Brain pericyte (primary cell): ENCODE measurements around the gene POLD1.
"Not testable (repeated sequence)": the region's sequence is repeated elsewhere in the genome, so short reads cannot be mapped to it uniquely, and the experiment has no call there.

Experiments used
- DNase-seq: peaks from one replicate; pipeline ENCODE4 v3.0.0-alpha.2; 2012; ENCODE audit warnings: low read depth, low spot score

POLD1 gene

GRCh38 chr19:50390952-50391351 lies 6.8 kb downstream of the POLD1 start:
- not testable (repeated sequence) for DNase-seq

DNA sequence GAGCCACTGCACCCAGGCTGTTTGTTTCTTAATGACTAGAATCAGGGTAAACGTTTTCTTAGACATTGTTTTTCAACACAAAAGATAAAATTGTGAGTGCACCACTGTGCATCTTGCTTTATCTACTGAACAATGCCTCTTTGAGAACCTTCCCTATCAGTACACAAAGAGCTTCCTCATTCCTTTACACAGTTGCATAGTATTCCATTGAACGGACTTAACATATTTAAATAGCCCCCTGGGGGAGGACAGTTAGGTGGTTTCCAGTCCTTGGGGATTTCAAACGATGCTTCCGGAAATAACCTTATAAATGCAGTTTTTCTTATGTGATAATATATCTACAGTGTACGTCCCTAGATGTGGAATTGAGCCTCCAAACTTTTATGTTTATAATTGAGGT lies 8.6 kb downstream of the POLD1 start:
- no peak for DNase-seq

DNA sequence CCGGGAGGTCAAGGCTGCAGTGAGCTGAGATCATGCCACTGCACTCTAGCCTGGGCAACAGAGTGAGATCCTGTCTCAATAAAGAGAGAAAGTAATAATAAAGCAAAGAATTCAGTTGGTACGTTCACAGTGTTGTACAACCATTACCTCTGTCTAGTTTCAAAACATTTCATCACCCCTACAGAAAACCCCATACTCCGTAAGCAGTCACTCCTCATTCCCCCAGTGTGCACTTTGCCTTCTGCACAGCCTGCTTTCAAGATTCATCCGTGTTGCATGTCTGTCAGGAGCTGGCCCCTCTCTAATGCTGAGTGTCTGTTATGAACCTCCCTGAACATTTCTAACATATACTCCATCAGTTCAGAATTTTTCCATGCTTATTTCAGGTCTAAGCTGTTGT lies 9.4 kb downstream of the POLD1 start:
- no peak for DNase-seq

DNA sequence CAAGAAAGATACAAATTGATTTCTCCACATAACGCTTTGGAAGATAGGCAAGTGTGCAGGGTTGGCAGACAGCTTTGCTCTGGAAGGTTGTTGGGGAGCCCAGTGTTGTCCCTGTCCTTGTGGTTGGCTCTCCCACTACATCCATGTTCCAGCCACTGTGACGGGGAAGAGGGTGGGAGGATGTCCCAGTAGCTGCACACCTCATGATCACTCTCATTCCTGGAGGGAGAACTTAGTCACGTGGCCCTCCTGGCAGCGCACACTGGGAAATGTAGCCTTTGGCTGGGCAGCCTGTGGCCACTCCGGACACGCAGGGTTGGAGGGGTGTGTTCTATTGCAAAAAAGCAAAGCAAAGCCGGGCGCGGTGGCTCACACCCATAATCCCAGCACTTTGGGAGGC lies 9.9 kb downstream of the POLD1 start:
- no peak for DNase-seq

GRCh38 chr19:50398675-50399367 lies 14.7 kb downstream of the POLD1 start:
- DNase-seq, result no peak

GRCh38 chr19:50399368-50399745 lies 15.2 kb downstream of the POLD1 start:
- no peak for DNase-seq

- no peak for DNase-seq
Measured at GRCh38 chr19:50401605-50402450, 17.7 kb downstream of the POLD1 start.

GRCh38 chr19:50402544-50403301 lies 18.6 kb downstream of the POLD1 start:
- DNase-seq, result no peak

GRCh38 chr19:50406156-50406820 lies 22.1 kb downstream of the POLD1 start:
- DNase-seq, result no peak

DNA sequence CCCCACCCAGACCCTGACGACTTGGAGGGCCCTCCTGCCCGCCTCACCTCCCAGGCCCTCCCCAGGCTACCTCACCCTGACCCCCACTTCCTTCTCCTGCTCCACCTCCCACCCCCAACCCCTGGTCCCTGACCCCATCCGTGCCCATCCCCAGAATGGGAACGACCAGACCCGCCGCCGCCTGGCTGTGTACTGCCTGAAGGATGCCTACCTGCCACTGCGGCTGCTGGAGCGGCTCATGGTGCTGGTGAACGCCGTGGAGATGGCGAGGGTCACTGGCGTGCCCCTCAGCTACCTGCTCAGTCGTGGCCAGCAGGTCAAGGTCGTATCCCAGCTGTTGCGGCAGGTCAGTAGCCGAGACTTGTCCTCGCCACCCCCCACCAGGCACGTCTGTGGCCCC lies 22.7 kb downstream of the POLD1 start:
- no peak for DNase-seq

- no peak for DNase-seq
Measured at GRCh38 chr19:50409347-50409746, 25.2 kb downstream of the POLD1 start.

DNA sequence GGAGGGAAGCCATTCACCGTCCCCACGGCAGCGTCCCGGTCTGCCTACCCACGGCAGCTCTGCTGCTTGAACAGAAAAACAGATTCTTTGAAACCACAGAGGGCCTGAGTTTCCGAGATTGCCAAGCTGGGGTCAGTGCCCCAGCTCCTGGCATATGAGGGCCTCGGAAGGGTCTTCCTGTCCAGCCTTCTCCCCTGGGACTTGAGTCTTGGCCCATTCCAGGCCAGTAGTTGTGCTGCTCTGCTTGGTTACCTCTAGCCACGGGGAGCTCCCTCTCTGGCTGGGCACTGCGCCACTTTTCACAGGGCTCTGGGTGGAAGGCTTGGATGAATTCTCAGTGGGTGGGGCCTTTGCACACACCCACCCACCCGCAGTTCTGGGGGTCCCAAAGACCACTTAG lies 26.0 kb downstream of the POLD1 start:
- DNase-seq, result no peak

- no peak for DNase-seq
Measured at GRCh38 chr19:50412419-50412818, 28.3 kb downstream of the POLD1 start.

DNA sequence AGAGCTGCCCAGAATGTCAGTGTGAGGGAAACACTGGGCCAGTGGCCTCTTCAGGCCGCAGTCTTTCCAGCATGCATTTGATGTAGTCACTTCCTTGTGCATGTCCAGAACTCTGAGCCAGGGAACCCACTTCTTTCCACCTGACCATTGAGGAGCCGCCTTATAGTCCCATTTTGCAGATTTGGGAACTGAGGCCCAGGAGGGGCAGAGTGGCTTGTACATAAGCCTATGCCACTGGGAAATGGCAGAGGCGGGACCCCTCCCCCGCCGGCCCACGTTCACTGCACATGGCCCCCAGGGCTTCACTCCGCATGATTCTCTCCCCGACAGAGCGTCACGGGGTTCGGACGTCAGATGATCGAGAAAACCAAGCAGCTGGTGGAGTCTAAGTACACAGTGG lies 28.9 kb downstream of the POLD1 start:
- DNase-seq, result no peak

GRCh38 chr19:50413531-50413930 lies 29.4 kb downstream of the POLD1 start:
- no peak for DNase-seq

DNA sequence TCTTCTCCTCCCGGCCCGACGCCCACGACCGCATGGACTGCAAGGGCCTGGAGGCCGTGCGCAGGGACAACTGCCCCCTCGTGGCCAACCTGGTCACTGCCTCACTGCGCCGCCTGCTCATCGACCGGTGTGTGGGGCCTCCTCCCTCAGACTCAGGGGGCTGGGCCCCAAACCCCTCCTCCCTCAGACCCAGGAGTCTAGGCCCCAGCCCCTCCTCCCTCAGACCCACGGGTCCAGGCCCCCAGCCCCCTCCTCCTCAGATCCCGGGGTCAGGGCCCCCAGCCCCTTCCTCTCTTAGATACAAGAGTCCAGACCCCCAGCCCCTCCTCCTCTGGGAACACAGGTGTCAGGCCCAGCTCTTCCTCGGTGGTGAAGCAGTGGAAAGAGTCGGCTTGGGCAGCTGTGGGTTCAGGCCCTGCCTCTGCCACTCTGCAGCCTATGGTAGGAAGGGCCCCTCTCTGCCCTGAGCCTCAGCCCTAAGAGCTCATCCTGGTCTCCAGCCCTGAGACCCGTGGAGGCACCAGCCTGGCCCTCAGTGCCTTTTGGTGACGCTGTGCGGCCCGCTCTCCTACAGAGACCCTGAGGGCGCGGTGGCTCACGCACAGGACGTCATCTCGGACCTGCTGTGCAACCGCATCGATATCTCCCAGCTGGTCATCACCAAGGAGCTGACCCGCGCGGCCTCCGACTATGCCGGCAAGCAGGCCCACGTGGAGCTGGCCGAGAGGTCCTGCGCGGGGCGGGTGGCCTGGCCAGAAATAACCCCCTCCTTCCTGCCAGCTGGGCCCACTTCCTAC lies 30.9 kb downstream of the POLD1 start:
- no peak for DNase-seq

DNA sequence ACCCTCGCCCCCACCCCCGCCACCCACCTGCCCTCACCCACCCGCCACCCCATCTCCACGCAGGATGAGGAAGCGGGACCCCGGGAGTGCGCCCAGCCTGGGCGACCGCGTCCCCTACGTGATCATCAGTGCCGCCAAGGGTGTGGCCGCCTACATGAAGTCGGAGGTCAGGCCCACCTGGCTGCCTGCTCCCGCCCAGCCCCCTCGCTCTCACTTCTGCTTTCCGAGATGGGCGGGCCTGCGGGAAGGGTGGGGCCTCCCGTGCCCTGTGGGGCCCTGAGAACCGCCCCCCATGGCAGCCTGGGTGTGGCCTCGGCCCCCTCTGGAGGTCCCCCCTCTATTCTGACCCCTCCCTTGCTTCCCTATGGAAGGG lies 31.5 kb downstream of the POLD1 start:
- no peak for DNase-seq

DNA sequence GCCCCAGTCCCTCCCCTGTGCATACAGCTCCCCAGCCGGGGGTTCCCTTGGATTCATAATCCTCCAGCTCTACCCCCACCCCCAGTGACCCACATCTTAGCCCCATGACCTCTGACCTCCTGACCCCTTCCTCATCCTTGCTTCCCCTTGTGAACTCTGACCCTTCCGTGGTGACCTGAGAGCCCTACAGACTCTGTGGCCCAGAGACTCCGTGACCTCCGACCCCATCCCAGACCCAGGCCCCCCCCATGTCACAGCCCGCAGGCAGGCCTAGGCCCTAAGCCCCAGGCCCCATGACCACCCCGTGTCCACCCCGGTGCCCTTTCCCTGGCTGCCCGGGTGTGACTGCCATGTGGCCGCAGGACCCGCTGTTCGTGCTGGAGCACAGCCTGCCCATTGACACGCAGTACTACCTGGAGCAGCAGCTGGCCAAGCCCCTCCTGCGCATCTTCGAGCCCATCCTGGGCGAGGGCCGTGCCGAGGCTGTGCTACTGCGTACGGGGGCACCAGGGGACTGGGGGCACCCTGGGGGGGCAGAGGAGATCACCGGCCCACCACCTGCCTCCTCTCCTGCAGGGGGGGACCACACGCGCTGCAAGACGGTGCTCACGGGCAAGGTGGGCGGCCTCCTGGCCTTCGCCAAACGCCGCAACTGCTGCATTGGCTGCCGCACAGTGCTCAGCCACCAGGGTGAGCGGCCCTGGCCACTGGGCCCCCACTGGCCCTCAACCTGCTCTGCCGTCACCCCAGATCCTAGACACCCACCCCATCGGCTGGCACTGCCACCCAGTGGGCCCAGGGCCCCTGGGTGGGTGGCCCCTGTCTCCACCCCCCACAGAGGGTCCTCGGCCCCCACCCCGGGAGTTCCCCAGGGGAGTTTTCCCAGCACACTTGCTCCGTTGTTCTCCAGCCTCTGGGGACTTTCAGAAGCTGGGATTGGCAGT lies 32.2 kb downstream of the POLD1 start:
- DNase-seq, result no peak

- DNase-seq, result no peak
Measured at GRCh38 chr19:50417111-50418081, 33.2 kb downstream of the POLD1 start.
